Mesangial cell (primary cell): ENCODE results near the gene CRAT. TPM values are rescaled to one million over a fixed set of nuclear protein-coding genes. Genes with fewer than 3 reads are reported as not detected.

Source experiments
- total RNA-seq: library from RNA; depleted of rRNA; stranded (reverse); fragments of >200 nt; gene quantifications from 2 replicates; pipeline ENCODE4 v1.2.3, GENCODE V29; 2015

The CRAT gene
- total RNA-seq: 36.7 and 71.2 TPM in 2 replicates

DNA sequence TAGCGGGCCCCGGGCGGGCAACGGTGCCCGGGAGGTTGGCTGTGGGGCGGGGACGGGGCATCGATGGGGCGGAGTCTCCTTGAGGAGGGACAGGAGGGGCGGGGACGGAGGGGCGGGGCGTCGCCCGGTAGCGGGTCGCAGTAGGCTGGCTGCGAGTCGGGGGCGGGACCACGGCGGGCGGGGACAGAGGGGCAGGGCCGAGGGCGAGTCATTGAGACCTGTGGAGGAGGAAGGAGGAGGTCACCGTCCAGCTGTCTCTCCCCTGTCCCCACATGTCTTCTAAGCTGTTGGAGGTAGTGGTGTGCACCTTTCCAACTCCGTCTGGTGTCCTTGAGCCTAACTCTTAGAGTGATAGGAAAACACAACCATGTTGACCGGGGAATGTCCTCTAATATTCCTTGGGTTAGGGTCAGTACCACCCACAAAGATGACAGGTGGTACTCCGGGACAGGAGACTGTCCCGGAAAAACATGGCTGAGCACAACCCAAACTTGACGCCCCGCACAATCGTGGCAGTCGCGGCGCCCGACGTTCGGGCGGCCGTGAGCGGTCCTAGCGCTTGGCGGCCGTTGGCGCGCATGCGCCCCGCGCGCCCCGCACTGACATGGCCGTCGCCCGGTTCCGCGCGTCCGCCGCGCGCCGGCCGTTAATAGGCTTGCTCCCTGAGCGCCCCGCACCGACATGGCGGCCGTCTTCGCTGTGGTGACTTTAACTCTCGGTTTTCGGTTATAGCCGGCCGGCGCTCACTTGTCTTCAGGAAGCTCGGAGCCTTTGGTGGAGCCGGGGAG lies at the start of gene CRAT, which contains the start of gene PTPA:
CRAT (minus strand) TSS at position 54 of the 788 bp plus-strand sequence. CDS start 284 bp downstream, outside the sequence.
PTPA (plus strand) TSS at position 676 of the 788 bp plus-strand sequence. CDS start 186 bp downstream, outside the sequence.

DNA sequence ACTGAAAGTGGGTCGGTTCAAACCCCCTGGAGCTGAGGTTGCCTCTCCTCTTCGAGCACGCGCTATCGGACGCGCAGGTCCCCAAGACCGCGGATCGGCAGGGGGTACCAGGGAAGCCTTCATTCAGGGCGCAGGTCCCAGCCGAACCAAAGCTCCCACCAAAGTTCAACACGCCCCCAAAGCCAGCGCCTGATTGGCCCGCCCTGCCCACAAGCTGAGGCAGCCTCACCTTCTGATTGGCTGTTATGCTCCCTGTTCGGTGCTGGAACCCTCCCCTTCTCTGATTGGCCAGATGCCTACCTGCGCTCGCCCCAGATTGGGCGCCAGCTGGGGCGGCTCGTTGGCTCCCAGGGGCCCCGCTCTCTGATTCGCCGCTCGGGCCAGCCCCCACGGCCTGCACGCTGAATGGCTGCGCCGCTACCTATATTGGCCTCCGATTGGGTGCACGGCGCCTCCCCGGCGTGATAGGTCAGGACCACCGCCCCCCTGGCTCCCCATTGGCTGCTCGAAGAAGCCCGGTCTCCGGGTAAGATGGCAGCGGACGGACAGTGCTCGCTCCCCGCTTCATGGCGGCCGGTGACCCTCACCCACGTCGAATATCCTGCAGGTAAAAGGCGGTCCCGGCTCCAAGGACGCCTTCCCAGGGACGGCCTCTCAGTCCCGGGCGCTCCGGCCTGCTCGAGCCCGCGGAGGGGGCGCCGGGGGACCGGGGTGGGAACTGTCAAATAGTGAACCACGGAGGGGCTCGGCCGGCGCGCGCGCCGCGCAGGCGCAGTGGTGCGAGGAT lies 29.8 kb downstream of the CRAT start, which contains the start of gene DOLPP1:
DOLPP1 (plus strand) TSS at position 511 of the 787 bp plus-strand sequence; CDS start at position 532, 21 bp downstream.

Other genes with a start within 250 kb of the CRAT start
- 14.5 and 15.1 TPM in 2 replicates for gene KYAT1, start 228.8 kb downstream of the CRAT start, total RNA-seq
- 66.5 and 72.4 TPM in 2 replicates for gene LRRC8A, start 228.7 kb downstream of the CRAT start, total RNA-seq
- 6.0 and 24.7 TPM in 2 replicates for gene PHYHD1, start 189.8 kb downstream of the CRAT start, total RNA-seq
- 26.7 and 27.7 TPM in 2 replicates for gene DOLK, start 163.2 kb downstream of the CRAT start, total RNA-seq
- gene NUP188, start 163.1 kb downstream of the CRAT start, total RNA-seq: 30.3 and 77.1 TPM in 2 replicates
- gene SH3GLB2, start 82.5 kb downstream of the CRAT start, total RNA-seq: 56.5 and 82.0 TPM in 2 replicates
- gene MIGA2, start 74.2 kb downstream of the CRAT start, total RNA-seq: 21.2 and 22.8 TPM in 2 replicates
- 14.8 and 22.3 TPM in 2 replicates for gene DOLPP1, start 29.7 kb downstream of the CRAT start, total RNA-seq
- gene PTPA, start 622 bp upstream of the CRAT start, total RNA-seq: 165 and 314 TPM in 2 replicates
- 31.3 and 152 TPM in 2 replicates for gene IER5L, start 67.5 kb upstream of the CRAT start, total RNA-seq